ENCODE measurements around the gene NPM1.
"Not testable (repeated sequence)": the region's sequence is repeated elsewhere in the genome, so short reads cannot be mapped to it uniquely, and the experiment has no call there.

The NPM1 gene

DNA sequence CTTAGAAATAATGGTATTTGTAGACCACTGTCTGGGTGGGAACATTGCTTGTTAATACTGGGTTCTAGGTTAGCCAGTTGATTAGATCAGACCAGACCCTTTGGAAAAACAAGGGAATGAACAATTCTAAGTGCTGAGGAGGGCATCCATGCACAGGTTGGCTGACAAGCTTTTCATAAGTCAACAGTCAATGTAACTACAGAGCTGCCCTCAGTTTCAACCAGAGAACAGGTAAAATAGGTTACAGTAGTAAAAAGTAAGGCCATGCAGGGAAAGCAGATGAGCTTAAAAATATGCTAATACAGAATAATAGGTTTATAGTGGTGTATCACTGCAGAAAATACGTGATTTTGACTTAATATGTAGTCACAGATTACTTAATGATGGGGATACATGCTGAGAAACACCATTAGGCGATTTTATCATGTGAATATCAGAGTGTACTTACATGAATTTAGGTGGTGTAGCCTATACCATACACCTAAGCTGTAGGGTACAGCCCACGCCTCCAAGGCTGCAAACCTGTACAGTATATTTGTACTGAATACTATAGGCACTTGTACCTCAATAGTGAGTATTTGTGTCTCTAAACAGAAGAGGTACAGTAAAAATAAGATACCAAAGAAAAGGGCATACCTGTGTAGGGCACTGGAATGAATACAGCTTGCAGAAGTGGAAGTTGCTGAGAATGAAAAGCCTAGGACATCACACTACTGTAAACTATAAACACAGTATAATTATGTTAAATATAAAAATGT is 25.7 kb downstream of the NPM1 start:
- no peak for DNase-seq

DNA sequence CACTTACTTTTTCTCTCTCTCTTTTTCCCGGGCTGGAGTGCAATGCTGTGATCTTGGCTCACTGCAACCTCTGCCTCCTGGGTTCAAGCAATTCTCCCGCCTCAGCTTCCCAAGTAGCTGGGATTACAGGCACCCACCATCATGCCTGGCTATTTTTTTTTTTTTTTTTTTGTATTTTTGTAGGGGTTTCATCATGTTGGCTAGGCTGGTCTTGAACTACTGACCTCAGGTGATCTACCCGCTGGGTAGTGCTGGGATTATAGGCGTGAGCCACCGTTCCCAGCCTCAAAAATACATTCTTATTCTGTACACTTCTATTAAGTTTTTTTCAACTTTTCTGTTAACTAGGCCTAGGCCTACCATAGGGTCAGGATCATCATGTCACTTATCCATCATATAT is 26.3 kb downstream of the NPM1 start:
- DNase-seq: not testable (repeated sequence)

DNA sequence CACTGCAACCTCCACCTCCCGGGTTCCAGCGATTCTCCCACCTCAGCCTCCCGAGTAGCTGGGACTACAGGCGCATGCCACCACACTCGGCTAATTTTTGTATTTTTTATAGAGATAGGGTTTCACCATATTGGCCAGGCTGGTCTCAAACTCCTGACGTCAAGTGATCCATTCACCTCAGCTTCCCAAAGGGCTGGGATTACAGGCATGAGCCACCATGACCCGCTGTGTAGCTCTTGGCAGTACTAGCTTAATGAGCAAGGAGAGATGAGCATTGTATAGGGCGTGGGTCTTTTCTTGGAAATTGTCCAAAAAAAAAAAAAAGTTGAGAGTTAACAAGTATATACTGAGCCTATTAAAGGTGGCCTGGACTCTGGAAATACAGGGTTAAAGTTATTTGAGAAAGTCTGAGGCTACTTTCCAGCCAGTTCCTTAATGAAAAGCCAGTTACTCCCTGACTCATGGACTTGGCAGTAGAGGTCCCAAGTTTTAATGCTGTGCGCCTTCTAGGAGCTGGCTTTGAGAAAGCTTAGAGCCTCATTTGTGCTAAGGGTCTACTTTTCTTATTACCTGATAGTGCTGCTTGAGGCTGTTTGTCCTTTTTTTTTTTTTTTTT is 27.6 kb downstream of the NPM1 start:
- no peak for DNase-seq

DNA sequence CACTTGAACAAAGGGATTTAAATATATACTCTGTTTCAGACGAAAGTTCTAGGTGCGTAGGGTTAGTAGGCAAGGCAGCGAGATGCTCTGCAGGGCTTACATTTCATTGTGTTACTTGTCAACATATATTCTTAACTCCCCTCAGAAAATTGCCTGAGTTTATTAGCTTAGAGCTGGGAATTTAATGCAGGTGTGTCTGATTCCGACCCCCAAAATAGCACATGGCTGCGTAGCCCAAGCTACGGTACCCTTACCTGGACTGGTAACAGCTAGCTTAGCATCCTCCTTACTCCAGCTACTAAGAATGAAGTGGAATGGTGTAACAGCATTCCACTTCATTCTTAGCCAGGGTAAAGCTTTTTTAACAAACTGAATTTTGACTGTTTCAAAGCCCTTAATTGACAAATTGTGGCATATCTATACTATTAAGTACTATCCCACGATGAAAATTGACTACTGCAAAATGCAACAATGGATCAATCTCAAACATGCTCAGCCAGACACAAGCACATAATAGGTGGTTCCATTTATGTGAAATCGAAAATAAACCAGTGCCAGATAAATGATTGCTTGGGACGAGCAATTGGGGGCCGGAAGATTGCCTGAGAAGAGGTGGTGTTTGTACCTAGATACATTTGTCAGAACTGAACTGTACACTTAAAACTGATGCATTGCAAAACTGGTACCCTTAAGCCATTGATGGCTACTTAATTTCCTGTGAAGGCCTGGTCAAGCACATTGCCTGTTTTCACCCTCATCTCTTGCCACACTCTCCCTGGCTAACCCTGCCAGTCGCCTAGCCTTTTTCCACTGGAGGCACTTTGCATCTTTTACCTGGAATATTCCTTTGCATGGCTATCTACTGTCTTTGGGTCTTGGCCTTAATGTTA is 28.8 kb downstream of the NPM1 start:
- DNase-seq: no peak

DNA sequence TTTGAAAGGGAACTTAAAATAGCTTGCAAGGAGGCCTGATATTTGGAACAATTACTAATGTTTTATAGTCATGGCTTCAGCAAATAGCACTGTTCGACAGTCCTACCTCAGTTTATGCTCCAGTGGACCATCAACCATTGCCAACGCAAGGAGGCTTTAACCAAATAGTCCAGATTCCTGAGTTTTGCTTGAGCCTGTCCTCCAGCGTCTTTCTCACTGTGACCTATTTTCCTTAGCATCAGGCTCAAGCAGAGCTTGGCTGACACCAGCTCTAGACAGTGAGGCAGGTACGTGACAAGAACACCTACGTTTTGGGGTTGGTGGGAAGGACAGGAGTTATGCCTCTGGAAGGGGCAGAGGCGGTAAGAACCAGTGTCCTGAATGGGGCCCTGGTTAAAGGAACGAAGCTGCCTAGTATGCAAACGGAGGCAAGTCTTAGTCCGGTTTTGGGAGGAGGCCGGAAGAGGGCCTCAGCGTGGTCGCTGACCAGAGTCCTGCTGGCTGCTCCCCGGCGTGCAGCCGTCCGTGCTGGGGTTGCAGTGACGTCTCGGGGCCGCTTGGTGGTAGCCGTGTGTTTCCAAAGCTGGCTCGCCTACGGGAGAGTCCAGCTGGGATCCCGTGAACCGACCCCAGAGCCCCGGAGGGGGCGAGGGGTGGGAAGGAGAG is 30.8 kb downstream of the NPM1 start:
- peak; percentile 67 for DNase-seq

DNA sequence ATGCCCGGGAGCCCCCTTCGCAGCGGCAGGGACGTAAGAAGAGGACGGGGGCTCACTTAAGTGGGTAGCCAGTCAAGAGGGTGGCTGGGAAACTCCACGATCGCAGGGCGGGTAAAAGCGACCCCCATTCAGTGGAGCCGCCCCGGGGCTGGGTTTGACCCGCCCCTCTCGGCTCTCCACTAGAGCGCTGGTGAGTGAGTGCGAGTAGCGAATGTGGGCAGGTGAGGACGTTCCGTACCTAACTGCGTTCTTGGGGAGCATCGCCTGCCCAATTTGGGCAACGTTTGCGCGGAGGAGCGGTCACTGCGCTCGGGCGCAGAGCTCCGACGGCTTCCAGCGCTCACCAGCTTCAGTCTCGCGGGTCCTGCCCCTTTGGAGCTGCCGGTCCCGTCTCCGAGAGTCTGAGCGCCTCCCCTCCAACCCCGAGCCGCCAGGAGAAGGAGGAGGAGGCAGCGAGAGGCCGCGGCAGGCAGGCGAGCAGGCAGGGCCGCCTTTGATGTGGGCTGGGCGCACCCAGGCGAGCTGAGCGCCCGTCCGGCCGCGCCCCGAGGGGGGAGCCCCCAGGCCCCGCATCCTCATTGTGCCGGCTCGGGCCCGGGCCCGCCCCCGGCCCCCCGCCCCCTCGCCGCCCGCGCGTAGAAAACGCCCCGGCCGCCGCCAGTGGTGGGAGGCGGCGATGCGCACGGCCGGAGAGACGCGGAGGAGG is 31.5 kb downstream of the NPM1 start, which contains the start of gene FGF18:
FGF18 (plus strand) TSS at position 666 of the 706 bp plus-strand sequence. CDS start 553 bp downstream, outside the sequence.
- DNase-seq: no peak

DNA sequence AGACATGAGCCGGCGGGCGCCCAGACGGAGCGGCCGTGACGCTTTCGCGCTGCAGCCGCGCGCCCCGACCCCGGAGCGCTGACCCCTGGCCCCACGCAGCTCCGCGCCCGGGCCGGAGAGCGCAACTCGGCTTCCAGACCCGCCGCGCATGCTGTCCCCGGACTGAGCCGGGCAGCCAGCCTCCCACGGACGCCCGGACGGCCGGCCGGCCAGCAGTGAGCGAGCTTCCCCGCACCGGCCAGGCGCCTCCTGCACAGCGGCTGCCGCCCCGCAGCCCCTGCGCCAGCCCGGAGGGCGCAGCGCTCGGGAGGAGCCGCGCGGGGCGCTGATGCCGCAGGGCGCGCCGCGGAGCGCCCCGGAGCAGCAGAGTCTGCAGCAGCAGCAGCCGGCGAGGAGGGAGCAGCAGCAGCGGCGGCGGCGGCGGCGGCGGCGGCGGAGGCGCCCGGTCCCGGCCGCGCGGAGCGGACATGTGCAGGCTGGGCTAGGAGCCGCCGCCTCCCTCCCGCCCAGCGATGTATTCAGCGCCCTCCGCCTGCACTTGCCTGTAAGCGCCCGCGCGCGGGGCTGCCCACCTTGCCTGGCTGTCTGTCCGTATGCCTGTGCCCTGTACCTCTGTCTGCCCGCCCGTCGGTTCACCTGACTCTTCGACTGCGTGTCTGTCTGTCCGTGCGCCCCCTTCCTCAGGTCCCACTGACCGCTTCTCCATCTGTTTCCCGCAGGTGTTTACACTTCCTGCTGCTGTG is 32.2 kb downstream of the NPM1 start:
- no peak for DNase-seq

DNA sequence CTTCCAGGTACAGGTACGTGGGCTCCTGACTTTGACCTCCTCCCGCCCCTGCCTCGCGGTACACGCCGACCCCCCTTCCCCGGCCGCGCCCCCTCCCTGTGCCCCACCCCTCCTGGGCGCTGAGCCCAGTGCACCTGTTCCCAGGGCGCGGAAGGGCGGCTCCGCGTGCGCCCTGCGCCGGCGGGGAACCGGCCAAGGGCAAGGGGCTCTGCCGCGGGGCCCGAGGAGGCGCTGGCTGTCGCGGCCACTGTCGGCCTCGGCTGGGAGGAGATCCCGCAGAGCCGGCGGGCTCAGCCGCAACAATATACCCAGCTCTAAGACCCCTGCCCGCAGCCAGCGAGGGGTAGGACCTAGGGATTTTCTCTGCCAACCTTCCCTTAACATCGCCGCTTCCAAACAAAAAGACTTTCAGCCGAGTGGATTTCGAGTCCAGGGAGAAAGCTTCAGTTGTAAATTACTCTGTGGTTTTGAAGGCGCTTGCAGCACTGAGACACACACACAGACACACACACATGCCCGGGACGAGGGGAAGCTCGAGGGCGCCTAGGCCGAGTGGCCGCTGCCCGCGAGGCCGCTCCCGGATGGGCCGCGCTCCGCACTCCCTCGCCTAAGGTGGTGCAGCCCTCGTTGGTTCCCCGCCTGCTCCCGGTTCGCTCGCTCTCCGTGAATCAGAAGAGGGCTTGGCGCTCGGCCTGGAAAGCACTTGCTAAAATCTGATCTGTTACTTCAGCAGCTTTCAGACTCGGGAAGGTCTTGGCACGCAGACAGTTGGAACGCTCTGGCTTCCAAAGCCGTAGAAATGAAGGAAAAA is 33.0 kb downstream of the NPM1 start:
- DNase-seq: peak; percentile 39

DNA sequence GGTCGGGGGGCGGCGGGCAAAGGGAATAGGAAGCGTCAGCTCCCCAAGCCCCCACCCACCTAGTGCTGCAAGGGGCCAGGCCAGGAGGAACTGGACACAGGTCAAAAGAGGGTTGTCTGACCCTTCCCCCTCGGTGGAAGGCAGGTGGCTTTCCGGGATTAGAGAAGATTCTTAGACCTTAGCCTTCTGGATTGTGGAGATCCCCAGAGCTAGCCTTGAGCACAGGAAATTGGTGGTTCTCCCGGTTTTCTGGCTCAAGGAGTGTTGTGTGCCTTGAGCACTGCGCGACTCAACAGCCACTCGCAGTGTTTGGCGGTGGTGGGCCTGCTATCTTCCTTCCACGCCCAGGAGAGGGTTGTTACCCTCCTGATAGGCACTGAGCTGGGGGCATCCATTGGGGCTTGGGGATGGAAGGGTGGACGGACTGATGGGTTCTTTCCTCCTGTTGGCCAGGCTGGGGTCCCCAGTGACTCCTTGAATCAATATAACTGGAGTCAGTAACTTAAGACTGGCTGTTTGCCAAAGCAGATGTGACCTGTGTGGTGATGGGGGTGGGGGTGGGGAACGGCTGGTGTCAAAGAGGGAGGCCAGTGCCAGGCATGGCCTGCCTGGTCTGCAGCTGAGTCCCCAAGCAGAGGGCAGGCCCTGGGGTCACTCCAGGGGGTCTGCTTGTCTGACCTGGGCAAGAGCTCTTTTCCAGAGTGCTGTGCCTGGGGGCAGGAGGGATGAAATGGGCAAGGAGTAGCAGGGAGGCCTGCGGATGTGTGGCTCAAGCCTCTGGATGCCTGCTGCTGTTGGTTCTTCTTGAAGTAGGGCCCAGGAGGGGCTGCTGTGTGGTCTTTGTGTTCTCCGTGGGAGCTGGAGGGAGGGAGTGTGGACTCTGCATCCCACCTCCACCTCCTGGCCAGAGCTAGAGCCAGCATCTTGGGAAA is 33.9 kb downstream of the NPM1 start:
- DNase-seq: no peak

DNA sequence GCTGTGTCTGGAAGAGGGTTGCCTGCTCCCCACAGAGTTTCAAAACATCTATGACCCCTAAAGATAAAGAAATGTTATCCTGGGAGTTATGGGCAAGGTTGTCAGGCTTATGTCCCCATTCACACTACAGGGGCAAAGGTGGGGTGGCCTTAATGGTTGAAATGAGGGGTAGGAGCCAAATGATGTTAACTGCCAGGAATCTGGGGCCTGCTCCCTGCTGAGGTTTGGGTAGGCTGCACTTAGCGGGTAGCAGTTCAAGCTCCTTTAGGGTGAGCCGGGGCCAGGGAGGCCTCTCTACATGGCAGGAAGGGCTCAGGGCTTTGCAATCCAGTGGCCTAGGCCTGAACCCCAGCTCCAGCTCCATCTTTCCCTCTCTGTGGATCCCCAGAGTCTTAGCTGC is 34.8 kb downstream of the NPM1 start:
- no peak for DNase-seq

DNA sequence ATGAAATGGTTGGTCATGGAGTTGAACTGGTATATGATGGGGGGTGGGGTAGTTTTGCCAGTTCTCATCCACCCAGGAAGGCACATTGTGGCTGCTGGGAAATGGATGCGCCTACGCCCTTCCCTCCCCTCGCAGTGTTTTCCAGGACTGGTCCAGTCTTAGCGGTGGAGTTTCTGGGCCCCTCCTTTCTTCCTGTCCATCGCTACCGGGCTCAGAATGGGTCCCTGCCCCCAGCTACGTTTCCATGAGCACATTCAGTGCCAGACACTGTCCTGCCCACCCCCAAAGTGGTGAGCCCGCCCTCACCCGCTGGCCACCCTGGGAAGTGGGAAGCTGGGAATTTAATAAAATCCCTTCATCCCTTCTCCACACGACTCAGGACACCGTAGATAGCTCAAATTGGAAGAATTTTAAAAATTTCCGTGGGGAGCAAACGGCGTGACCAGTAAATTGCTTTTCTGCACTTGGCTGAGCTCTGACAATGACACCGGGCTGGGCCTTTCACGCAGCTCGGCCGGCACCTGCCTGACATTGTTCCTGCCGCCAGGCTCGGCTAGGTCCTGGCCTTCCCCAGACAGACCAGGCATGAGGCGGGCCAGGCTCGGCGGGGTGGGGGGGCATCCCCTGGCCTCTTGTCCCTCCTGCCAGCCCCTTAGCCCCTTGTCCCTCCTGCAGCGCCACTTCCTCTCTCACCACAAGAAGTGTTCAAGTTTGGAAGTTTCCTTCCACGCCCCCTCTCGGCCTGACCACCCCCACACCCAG is 35.4 kb downstream of the NPM1 start:
- no peak for DNase-seq

DNA sequence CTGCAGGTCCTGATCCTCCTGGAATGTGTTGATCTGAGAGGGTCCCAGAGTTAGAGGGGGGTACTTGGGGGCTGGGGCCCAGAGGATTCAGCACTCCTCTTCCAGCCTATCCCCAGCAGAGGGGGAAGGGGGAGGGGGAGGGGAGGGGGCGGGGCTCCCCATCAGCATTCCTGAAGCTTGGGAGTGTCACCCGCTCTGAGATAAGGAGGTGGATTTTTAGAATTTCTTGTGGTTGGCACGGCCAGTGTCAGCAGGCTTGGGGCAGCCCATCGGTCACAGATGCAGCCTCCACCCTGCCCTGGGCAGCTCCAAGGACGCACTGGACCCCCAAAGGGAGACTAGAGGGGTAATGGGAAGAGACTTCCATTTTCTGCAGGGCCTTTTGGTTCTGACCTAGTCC is 37.1 kb downstream of the NPM1 start:
- DNase-seq: no peak

DNA sequence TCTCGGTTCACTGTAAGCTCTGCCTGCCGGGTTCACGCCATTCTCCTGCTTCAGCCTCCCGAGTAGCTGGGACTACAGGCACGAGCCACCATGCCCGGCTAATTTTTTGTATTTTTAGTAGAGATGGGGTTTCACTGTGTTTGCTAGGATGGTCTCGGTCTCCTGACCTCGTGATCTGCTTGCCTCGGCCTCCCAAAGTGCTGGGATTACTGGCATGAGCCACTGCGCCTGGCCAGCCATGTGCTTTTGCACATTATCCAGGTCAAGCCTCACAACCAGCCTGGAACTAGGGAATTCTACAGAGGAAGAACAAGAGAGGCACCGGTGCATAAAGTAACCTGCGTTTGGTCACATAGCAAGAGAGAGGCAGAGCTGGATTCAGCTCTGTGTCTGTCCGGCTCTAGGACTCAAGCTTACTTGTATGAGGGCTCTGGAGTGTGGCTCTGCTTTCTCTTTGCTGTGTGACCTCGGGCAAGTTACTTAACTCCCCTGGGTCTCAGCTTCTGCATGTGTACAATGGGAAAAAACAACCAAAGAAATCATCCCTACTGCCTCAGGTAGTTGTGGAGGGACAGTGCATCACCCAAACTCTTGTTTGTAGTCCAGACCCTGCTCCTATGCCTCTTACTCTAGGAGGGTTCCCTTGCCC is 38.1 kb downstream of the NPM1 start:
- DNase-seq: no peak

DNA sequence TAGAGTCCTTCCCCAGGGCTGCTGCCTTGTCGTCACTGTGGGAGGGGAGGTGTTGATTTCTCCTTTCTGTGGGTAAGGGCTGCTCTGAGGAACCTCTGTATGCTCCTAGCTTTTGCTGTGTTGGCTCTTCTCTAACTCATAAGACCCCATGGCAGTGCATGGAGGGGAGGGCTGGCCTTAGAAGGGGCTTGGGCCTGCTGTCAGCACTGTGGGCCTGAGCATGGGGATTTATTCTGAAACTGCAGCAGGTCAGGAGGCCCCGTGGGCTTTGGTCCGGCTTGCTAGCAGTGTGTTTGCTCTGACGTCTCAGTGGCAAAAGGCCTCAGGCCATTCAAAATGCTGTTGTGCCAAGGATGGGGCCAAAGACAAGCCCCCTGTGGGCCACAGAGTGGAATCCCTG is 38.6 kb downstream of the NPM1 start:
- DNase-seq: no peak

DNA sequence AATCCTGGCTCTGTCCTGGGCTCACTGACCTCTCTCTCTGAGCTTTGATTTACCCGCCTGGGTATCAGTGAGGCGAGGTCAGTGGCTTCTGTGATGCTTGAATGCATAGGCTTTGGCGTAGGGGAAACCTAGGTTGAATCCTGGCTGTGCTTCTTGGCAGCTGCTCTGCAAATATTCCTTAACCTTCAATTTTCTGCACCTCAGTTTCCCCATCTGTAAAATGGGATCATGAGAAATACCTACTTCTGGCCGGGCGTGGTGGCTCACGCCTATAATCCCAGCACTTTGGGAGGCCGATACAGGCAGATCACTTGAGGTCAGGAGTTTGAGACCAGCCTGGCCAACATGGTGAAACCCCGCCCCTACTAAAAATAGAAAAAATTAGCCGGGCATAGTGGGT is 39.0 kb downstream of the NPM1 start:
- DNase-seq: no peak

DNA sequence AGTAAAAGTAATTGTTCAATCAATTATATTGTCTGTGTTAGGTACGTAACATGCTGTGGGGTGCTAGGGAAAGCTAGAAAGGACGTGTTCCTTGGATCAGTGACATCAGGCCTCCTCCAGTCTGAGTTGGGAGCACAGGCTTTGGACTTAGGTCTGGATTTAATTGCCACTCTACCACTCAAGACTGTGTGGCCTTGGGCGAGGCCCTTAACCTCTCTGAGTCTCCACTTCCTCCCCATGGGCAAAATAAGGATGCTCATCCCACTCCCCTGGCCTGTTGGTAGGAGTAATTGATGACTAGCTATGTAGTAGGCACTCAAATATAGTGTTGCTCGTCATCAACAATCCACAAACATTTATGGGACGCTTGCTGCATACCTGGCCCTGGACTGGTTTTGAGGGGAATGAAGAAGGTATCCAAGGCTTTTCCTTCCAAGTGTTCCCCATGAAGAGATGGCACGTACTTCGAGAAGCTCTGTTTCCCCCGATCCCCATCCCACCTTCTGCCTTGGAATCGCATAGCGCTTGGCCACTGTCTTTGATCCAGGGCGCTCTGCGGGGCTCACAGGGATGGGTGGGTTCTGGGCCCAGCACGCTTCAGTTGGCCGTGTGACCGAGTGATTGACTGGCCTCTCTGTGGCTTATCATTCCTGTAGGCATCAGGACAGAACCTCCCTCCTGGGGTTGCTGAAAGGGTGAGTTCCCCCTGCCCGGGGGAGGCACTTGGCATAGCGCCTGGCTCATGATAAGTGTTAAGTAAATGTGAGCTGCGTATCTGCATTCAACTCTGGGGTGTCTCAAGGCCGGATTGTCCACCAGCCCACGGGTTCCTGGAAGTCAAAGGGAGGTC is 39.9 kb downstream of the NPM1 start:
- no peak for DNase-seq

DNA sequence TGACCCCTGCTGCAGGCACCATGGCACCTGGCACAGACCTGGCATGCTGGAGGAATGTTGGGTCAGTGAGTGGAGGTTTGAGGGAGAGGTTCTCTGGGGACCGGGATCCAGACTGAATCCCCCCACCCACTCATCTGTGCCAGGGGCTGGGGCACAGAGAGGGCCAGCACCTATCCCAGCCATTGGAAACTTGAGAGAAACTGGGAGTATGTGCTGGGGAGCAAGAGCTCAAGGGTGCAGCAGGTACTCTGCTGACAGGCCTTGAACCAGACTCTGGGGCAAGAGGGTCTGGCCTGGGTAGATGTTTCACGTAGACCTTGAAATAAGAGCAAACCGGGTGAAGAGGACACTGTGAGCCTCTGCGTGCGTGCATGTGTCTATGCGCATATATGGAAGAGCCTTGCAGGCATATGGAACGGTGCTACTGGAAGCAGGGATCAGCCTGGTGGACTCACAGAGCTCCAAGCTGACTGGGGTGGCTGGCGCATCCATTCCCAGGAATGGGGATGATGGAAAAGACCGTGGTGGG is 40.6 kb downstream of the NPM1 start:
- no peak for DNase-seq

Measured in GOT3 (cell line).